Stimulated activated CD4-positive, alpha-beta T cell treated with anti-CD3 and anti-CD28 coated beads, TNF-alpha, amount 100 ng/mL, for 48 hours (primary cell): Measurements from ENCODE around the gene MID1.

ENCODE experiments used
- DNase-seq, 3 donors: peaks; one replicate each; pipeline ENCODE4 v3.0.0-alpha.2; 2020; ENCODE audit warnings: low read depth in 3 of 3

MID1 gene

GRCh38 chrX:10533696-10534365, 86.6 kb downstream of the MID1 start:
- DNase-seq, result no peak

DNA sequence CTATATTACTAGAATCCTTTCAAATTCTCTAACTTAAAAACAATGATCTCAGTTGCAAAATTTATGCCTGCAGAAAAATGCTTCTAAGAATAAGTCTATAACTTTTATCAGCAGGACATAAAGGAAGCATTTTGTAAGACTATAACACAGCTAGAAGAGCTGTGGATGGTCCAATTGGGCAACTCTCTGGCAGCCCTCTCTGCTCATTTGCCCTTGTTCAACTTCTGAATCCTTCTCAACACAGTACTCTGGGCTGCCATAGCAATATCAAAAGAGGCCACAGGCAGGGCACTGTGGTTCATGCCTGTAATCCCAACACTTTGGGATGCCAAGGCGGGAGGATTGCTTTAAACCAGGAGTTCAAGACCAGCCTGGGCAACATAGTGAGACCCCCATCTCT, 88.5 kb downstream of the MID1 start:
- DNase-seq, result no peak

- no peak for DNase-seq
These were observed 91.0 kb downstream of the MID1 start for GRCh38 chrX:10529344-10529743.

- DNase-seq, result no peak
These were observed 93.9 kb downstream of the MID1 start for GRCh38 chrX:10526451-10526850.

DNA sequence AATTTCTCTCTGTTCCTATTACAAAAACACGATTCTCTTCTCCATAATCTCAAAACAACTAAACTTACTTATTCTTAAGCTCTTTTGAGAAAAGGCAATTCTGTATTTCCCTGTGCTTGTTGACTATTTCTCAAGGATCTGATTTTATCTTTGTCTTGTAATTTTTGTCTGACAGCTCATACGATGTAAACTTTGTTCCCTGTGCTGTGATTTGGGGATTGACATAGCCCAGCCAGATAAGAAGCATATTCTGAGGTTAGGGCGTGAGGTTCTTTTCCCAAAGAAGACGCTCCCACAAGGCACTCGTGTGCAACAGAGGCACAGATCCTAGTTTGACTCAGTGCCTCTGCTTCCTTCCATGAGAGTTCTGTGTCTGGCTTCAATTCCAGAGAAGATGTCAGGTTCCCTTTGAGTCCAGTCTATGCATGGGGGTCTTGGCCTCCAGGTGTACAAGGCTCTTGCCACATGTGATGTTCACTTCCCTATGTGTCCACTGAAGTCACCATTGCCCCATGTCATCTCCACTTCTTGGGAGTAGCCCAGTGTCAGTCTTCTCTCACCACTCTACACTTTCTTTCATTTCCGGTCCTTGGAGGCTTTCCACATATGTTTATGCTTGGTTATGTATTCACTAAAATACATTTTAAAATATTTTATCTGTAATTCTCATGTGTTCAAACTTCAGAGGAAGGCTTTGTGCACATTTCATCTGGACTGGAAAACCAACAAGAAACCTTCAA, 94.8 kb downstream of the MID1 start:
- DNase-seq, result no peak

GRCh38 chrX:10524578-10524977, 95.8 kb downstream of the MID1 start:
- DNase-seq, result no peak

DNA sequence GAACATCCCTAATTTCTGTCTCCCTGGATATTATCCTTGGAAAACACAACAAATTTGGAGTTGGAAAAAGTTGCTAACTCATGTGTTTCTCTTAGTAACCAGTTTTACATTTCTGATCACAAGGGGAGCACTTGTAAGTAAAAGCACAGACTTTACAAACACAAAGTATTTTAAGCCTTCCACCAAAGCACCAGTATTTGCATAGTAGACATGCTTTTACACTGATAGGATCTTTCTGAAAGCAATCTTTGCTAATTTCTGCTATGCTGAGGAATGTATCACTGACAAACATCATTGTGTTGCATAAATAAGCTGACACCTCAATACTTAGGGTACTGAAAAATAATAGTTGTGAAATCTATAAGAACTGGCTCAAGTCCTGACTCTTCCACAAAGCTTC, 100.6 kb downstream of the MID1 start:
- DNase-seq, result no peak

- no peak for DNase-seq
These were observed 101.1 kb downstream of the MID1 start for GRCh38 chrX:10519278-10519677.

DNA sequence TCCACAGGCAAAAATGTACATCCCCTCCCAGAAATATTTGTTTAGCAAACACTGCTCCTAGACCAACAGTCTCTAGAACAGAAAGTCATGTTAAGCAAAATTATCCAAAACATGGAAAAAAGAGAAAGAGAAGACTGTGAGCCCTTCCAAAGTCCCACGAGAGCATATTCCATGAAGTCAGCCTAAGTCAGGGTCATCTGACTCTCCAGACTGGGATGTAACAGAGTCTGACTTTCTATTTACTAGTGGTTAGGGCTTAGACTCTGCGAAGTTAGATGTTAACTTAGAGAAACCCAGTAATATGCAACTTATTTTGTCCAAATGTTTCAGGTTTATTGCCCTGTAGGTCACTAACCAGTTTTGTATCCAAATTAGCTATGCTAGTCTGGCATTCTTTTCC, 102.3 kb downstream of the MID1 start:
- DNase-seq, result no peak

DNA sequence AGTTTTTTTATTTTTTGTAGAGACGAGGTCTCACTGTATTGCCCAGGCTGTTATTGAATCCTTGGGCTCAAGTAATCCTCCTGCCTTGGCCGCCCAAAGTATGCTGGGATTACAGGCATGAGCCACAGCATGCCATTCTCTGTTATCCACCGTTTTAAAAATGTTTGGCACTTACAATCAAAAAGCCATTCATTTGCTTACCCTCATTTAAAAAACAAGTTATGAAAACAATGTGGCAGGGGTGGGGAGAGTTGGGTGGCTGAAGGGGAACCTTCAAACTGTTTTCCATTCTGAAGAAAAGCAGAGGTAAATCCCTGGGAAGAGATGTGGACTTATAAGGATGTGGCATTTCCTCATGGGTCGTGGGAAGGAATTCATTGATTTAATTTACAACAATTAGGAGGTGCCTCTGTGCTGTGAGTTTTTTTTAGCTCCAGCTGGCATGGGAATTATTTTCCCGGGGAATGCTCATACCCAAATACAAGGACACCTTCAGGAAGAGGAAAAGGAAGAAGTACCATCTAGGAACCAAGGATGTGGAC, 103.5 kb downstream of the MID1 start:
- DNase-seq, result no peak

- no peak for DNase-seq
These were observed 105.5 kb downstream of the MID1 start for GRCh38 chrX:10514891-10515290.

GRCh38 chrX:10513974-10514373, 106.4 kb downstream of the MID1 start:
- DNase-seq, result no peak

DNA sequence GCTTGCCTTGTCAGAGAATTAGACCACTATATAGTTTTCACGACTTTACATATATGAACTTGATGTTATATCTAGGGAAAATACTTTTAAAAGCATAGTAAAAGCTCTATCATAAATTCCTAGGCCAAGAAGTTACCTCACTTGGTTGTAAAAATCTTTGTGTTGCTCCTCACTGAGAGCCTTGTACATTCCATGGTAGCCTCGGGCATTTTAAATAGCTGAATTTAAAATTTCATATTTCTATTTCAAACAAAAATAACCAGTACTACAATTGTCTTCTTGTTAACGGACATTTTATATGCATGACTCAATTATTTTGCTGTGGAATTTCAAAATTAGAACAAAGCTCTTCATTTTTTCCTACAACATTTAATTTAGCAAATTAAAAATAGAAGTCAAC, 107.6 kb downstream of the MID1 start:
- DNase-seq, result no peak

- no peak for DNase-seq
These were observed 108.1 kb downstream of the MID1 start for GRCh38 chrX:10512258-10512657.

- DNase-seq, result no peak
These were observed 111.0 kb downstream of the MID1 start for GRCh38 chrX:10509397-10509796.

GRCh38 chrX:10508891-10509290, 111.5 kb downstream of the MID1 start:
- DNase-seq, result no peak

DNA sequence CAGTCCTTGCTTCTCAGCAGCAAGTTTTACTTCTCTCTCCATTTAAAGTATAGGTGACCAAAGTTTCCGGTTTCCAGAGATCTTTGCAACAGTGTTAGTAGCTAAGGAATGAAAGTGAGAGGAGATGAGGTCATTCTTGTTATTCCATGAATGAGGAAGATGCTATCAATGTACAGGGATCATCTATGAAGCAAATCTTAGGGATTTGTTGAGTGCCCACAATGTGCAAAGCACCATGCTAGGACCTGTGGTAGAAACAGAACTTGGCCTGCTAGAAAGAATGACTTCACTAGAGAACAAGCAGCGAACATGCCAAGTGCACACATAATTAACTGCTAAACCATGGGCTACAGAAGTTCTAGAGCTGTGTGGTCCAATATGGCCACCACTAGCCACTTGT, 112.5 kb downstream of the MID1 start:
- DNase-seq, result no peak

GRCh38 chrX:10507181-10507580, 113.2 kb downstream of the MID1 start:
- DNase-seq, result no peak

- no peak for DNase-seq
These were observed 113.6 kb downstream of the MID1 start for GRCh38 chrX:10506781-10507180.

DNA sequence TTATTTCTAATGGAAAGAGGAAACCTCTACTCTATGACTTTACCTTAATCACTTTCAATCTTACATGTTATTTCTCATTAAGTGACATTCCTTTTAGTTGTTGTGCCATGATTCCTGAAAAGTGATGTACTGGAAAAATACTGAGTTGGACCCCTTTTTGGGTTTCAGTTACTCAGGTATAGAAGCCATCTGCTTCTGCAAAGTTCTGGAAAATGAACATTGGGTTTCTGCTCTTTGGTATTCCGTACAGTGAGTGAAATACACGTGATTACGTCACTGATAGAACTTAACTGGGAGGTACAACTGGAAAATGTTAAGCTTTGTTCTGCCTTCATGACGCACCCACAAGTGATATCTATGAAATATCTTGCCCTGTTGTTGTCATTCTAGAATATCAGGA, 114.7 kb downstream of the MID1 start:
- DNase-seq, result no peak

- DNase-seq, result no peak
These were observed 117.4 kb downstream of the MID1 start for GRCh38 chrX:10502961-10503360.

GRCh38 chrX:10501611-10502010, 118.8 kb downstream of the MID1 start:
- no peak for DNase-seq

- DNase-seq, result no peak
These were observed 123.9 kb downstream of the MID1 start for GRCh38 chrX:10496345-10496965.
